ENCODE data around the gene NEMP1. TPM values are rescaled to one million over a fixed set of nuclear protein-coding genes. Genes with fewer than 3 reads are reported as not detected.

Gene NEMP1
- polyA plus RNA-seq, 1 experiment: 6.7 TPM

- TF ChIP-seq CTCF (IDR thresholded peaks at IDR 0.05; ENCODE audit: insufficient read depth, low read depth, low read length): no peak
- peaks cover 18% of the 10 kb centered on the region for H3K27me3 ChIP-seq (ENCODE audit: control insufficient read depth, insufficient read depth, low read length)
- POLR2A ChIA-PET: no interaction called here
- no peak overlapping the region for H3K4me3 ChIP-seq (ENCODE audit: low read depth, low read length)
- DNase-seq (ENCODE audit: low read depth): no peak
- no peaks in the 10 kb centered on the region for H3K36me3 ChIP-seq (ENCODE audit: control insufficient read depth, insufficient read depth, low read length)
- CTCF ChIA-PET: interaction anchor here (1.4 kb wide), 1 partner anchor 9 kb away, joined by 4 read pairs; the partner anchor contains the start of gene MYO1A
Observed at GRCh38 chr12:57040750-57041149, 37.8 kb downstream of the NEMP1 start.

GRCh38 chr12:57040211-57040610 lies 38.4 kb downstream of the NEMP1 start:
- DNase-seq (ENCODE audit: low read depth): no peak
- ChIA-PET CTCF (interaction anchor here (0.6 to 1.4 kb wide), 3 partner anchors 10 to 46 kb away, joined by 3 to 4 read pairs (median 3); partner anchors contain the start of gene MYO1A), POLR2A (no interaction called here)
- Histone ChIP-seq H3K4me3 (ENCODE audit: low read depth, low read length) (no peak overlapping the region), H3K27me3 (ENCODE audit: control insufficient read depth, insufficient read depth, low read length) (peaks cover 18% of the 10 kb centered on the region), H3K36me3 (ENCODE audit: control insufficient read depth, insufficient read depth, low read length) (no peaks in the 10 kb centered on the region)
- no peak for TF ChIP-seq CTCF (IDR thresholded peaks at IDR 0.05; ENCODE audit: insufficient read depth, low read depth, low read length)

GRCh38 chr12:57039016-57039798 lies 39.4 kb downstream of the NEMP1 start:
- Histone ChIP-seq H3K4me3 (ENCODE audit: low read depth, low read length) (no peak overlapping the region), H3K36me3 (ENCODE audit: control insufficient read depth, insufficient read depth, low read length) (no peaks in the 10 kb centered on the region), H3K27me3 (ENCODE audit: control insufficient read depth, insufficient read depth, low read length) (peaks cover 20% of the 10 kb centered on the region)
- TF ChIP-seq CTCF (IDR thresholded peaks at IDR 0.05; ENCODE audit: insufficient read depth, low read depth, low read length): no peak
- CTCF ChIA-PET: interaction anchor here (1.0 to 1.2 kb wide), 2 partner anchors 19 to 23 kb away, joined by 3 read pairs; no protein-coding TSS in a partner anchor
- POLR2A ChIA-PET: no interaction called here
- DNase-seq (ENCODE audit: low read depth): no peak

GRCh38 chr12:57037264-57037663 lies 41.3 kb downstream of the NEMP1 start:
- POLR2A ChIA-PET: no interaction called here
- no peak for DNase-seq (ENCODE audit: low read depth)
- Histone ChIP-seq H3K27me3 (ENCODE audit: control insufficient read depth, insufficient read depth, low read length) (peaks cover 14% of the 10 kb centered on the region), H3K4me3 (ENCODE audit: low read depth, low read length) (no peak overlapping the region), H3K36me3 (ENCODE audit: control insufficient read depth, insufficient read depth, low read length) (no peaks in the 10 kb centered on the region)
- no peak for TF ChIP-seq CTCF (IDR thresholded peaks at IDR 0.05; ENCODE audit: insufficient read depth, low read depth, low read length)
- CTCF ChIA-PET: interaction anchor here (0.8 to 1.8 kb wide), 3 partner anchors 12 to 51 kb away, joined by 3 to 4 read pairs (median 3); no protein-coding TSS in a partner anchor

- H3K36me3 ChIP-seq (ENCODE audit: control insufficient read depth, insufficient read depth, low read length): no peaks in the 10 kb centered on the region
- ChIA-PET CTCF (interaction anchor here (1.3 to 2.2 kb wide), 4 partner anchors 10 to 27 kb away, joined by 3 to 5 read pairs (median 4); partner anchors contain the start of gene MYO1A), POLR2A (no interaction called here)
- DNase-seq (ENCODE audit: low read depth): no peak
- no peak for TF ChIP-seq CTCF (IDR thresholded peaks at IDR 0.05; ENCODE audit: insufficient read depth, low read depth, low read length)
- no peak overlapping the region for H3K4me3 ChIP-seq (ENCODE audit: low read depth, low read length)
- peaks cover 15% of the 10 kb centered on the region for H3K27me3 ChIP-seq (ENCODE audit: control insufficient read depth, insufficient read depth, low read length)
Observed at GRCh38 chr12:57033431-57033830, 45.2 kb downstream of the NEMP1 start.
